Measurements from ENCODE around the gene WIF1. TPM values are rescaled to one million over a fixed set of nuclear protein-coding genes. Genes with fewer than 3 reads are reported as not detected.

Gene WIF1
- total and polyA plus RNA-seq, 10 of the 15 experiments (the other 5 are each of a cell fraction or from before 2014, with no cell fraction given), result 0.04 to 0.05 (median 0.05) TPM; not detected in 7

- no peak for TF ChIP-seq KDM1A (IDR thresholded peaks at IDR 0.05; ENCODE audit: borderline replicate concordance)
These were observed 47.7 kb upstream of the WIF1 start (continued) for GRCh38 chr12:65168681-65169319.

- ChIA-PET POLR2A (interaction anchor here (0.7 to 1.9 kb wide), 5 partner anchors 9 to 473 kb away, joined by 3 to 7 read pairs (median 3); no protein-coding TSS in a partner anchor), RAD21 (ENCODE audit: unreplicated experiment) (interaction anchor here (0.6 to 2.3 kb wide), 6 partner anchors 8 to 495 kb away, joined by 3 to 12 read pairs (median 3); no protein-coding TSS in a partner anchor), SMC1A (ENCODE audit: uncharacterized antibody, unreplicated experiment) (interaction anchor here (0.6 to 2.7 kb wide), 8 partner anchors 8 to 656 kb away, joined by 3 to 14 read pairs (median 5); no protein-coding TSS in a partner anchor), CTCF (interaction anchor here (0.6 to 1.9 kb wide), 6 partner anchors 8 to 369 kb away, joined by 3 to 16 read pairs (median 4); no protein-coding TSS in a partner anchor)
- no peak overlapping the region for H2AFZ ChIP-seq (ENCODE audit: control insufficient read depth, low read depth, low read length)
- no peak overlapping the region for H3K9ac ChIP-seq (ENCODE audit: control insufficient read depth, insufficient read depth, low read length)
- intact Hi-C loops (cut with micrococcal nuclease; ENCODE audit: unreplicated experiment) (loop anchor here (10.0 kb wide), 1 partner anchor 550 kb away; the partner anchor contains the start of gene RASSF3), in situ Hi-C loops (cut with MboI) (no loop called here)
- H3K9me3 ChIP-seq (replicated peaks; ENCODE audit: control insufficient read depth, insufficient read depth, low read length), result no peaks in the 10 kb centered on the region
- peaks cover 16% of the 10 kb centered on the region for H3K4me1 ChIP-seq (ENCODE audit: control insufficient read depth, insufficient read depth, low read length)
- H3K36me3 ChIP-seq (ENCODE audit: control insufficient read depth in 2 of 2, insufficient read depth in 2 of 2, low read length in 1 of 2), result no peaks in the 10 kb centered on the region
- no peak overlapping the region for H3K27ac ChIP-seq (ENCODE audit: control insufficient read depth, insufficient read depth)
- H3K79me2 ChIP-seq (ENCODE audit: control insufficient read depth, insufficient read depth, low read length), result peaks cover 11% of the 10 kb centered on the region
- H3K4me3 ChIP-seq, result no peak overlapping the region
- no peaks in the 10 kb centered on the region for H4K20me1 ChIP-seq (ENCODE audit: control insufficient read depth, insufficient read depth)
- BruUV-seq (replicated peaks), result no TSS peak
- H3K27me3 ChIP-seq (replicated peaks in 1 of 2; ENCODE audit: control insufficient read depth in 2 of 2, insufficient read depth in 2 of 2, low read length in 1 of 2), result no peaks in the 10 kb centered on the region
- no peak for DNase-seq (ENCODE audit: low read depth, low spot score)
- FAIRE-seq, result no peak
- ATAC-seq, result no peak
- TF ChIP-seq TAF1 (IDR thresholded peaks at IDR 0.05; ENCODE audit: borderline replicate concordance, low read depth, low read length), result no peak
- no peak for TF ChIP-seq SIX5 (IDR thresholded peaks at IDR 0.05; ENCODE audit: low read depth, low read length, severe bottlenecking)
- TF ChIP-seq ZNF592 (IDR thresholded peaks at IDR 0.05), result no peak
- TF ChIP-seq, protein P1, sequence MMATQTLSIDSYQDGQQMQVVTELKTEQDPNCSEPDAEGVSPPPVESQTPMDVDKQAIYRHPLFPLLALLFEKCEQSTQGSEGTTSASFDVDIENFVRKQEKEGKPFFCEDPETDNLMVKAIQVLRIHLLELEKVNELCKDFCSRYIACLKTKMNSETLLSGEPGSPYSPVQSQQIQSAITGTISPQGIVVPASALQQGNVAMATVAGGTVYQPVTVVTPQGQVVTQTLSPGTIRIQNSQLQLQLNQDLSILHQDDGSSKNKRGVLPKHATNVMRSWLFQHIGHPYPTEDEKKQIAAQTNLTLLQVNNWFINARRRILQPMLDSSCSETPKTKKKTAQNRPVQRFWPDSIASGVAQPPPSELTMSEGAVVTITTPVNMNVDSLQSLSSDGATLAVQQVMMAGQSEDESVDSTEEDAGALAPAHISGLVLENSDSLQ (IDR thresholded peaks at IDR 0.05), result peak; percentile 66
- TF ChIP-seq KDM1A (IDR thresholded peaks at IDR 0.05; ENCODE audit: borderline replicate concordance), result no peak
- 0 out of 2 replicates have a peak, but pooled peaks have one; percentile 26 for TF ChIP-seq NFYB (IDR thresholded peaks at IDR 0.05; ENCODE audit: insufficient read depth, low read depth, low read length)
- no peak for TF ChIP-seq SUZ12 (IDR thresholded peaks at IDR 0.05; ENCODE audit: unreplicated experiment)
- no peak for TF ChIP-seq ATF7 (IDR thresholded peaks at IDR 0.05; ENCODE audit: low read depth)
- TF ChIP-seq NFIC (IDR thresholded peaks at IDR 0.05; ENCODE audit: low read depth, low read length), result no peak
- no peak for TF ChIP-seq ZNF24 (IDR thresholded peaks at IDR 0.05)
- TF ChIP-seq SRF (IDR thresholded peaks at IDR 0.05; ENCODE audit: low read depth in 2 of 2, low read length in 2 of 2), result peak in 1 of 2 experiments; percentile 74; a peak in 2 of 4 replicates
- no peak overlapping the region for H3K4me2 ChIP-seq (ENCODE audit: control insufficient read depth, insufficient read depth)
These were observed 43.7 kb upstream of the WIF1 start for GRCh38 chr12:65164774-65165173.
